Nephron (organoid): Measurements from ENCODE around the gene KLHL30.

Source experiments
- H3K27ac Mint-ChIP-seq, 3 experiments: 2 replicates each; pipeline ENCODE4 v1.8.0; 2020; ENCODE audit warnings: mixed read lengths in 3 of 3, mild to moderate bottlenecking in 2 of 3, moderate library complexity in 1 of 3
- H3K27me3 Mint-ChIP-seq: 2 replicates; pipeline ENCODE4 v1.8.0; 2021; ENCODE audit warnings: low read depth, mild to moderate bottlenecking, moderate library complexity, mixed read lengths
- H3K36me3 Mint-ChIP-seq: 2 replicates; pipeline ENCODE4 v1.8.0; 2020; ENCODE audit warnings: low read depth, mixed read lengths
- H3K4me1 Mint-ChIP-seq: 2 replicates; pipeline ENCODE4 v1.8.0; 2020; ENCODE audit warnings: mixed read lengths
- H3K4me3 Mint-ChIP-seq, 3 experiments: 2 replicates each; pipeline ENCODE4 v1.8.0; 2020; ENCODE audit warnings: mild to moderate bottlenecking in 3 of 3, mixed read lengths in 3 of 3, moderate library complexity in 2 of 3
- H3K9me3 Mint-ChIP-seq: 2 replicates; pipeline ENCODE4 v1.8.0; 2020; ENCODE audit warnings: mixed read lengths
- TF ChIP-seq, protein P1 (sequence below), 3 experiments: fragments of 200-600 bp; sonication (generic); IDR thresholded peaks; one replicate each; pipeline ENCODE4 v1.5.0; 2021; ENCODE audit warnings: antibody characterized with exemption in 3 of 3; ENCODE audit not compliant: unreplicated experiment in 3 of 3

KLHL30 gene

GRCh38 chr2:238137885-238138284, 583 bp upstream of the KLHL30 start:
- peak overlapping the region in 1 of 3 experiments; percentile 38 for H3K4me3 Mint-ChIP-seq
- H3K36me3 Mint-ChIP-seq, result no peaks in the 10 kb centered on the region
- H3K27ac Mint-ChIP-seq, result peak overlapping the region in 1 of 3 experiments; percentile 26
- peaks cover 39% of the 10 kb centered on the region for H3K4me1 Mint-ChIP-seq
- H3K9me3 Mint-ChIP-seq, result no peaks in the 10 kb centered on the region
- H3K27me3 Mint-ChIP-seq, result no peaks in the 10 kb centered on the region
- TF ChIP-seq, protein P1, sequence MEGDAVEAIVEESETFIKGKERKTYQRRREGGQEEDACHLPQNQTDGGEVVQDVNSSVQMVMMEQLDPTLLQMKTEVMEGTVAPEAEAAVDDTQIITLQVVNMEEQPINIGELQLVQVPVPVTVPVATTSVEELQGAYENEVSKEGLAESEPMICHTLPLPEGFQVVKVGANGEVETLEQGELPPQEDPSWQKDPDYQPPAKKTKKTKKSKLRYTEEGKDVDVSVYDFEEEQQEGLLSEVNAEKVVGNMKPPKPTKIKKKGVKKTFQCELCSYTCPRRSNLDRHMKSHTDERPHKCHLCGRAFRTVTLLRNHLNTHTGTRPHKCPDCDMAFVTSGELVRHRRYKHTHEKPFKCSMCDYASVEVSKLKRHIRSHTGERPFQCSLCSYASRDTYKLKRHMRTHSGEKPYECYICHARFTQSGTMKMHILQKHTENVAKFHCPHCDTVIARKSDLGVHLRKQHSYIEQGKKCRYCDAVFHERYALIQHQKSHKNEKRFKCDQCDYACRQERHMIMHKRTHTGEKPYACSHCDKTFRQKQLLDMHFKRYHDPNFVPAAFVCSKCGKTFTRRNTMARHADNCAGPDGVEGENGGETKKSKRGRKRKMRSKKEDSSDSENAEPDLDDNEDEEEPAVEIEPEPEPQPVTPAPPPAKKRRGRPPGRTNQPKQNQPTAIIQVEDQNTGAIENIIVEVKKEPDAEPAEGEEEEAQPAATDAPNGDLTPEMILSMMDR (IDR thresholded peaks at IDR 0.05; ENCODE audit: unreplicated experiment in 3 of 3), result no peak

DNA sequence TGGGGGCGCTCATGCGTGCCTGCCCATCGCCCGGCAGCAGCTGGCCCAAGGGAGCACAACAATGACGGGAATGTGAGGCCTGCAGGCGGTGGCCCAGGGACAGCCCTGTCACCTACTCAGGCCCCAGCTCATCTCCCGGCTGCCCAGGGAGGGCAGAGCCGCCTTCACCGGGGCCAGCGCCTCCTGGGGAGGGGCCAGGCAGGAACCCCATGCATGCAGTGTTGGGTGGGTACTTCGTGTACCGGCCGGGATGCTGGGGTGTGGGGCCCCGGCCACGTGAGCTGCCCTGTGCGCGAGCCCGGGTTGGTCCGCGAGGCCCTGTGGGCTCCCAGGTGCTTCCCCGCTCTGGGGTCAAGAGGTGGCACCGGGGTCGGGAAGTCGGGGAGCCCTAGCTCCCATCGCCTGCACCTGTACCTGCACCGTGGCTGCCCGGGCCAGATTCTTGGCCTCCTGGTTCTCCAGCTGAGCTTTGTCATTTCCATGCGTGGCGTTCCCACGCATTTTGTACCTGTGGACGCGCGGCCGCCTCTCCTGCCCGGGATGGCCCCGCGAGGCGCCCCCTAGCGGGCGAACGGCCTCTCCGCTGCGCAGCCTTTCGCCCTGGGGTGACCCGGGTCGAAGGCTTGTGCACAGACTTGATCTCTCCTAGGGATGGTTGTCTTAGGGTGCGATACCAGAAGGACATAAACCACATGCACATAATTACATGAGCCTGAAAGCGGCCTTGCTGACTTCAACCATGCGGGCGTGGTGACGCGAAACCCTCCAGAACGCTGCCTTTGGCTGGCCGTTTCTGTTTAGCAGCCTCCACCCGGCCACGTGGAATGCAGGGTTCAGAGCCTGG, 950 bp downstream of the KLHL30 start:
- H3K27me3 Mint-ChIP-seq, result no peaks in the 10 kb centered on the region
- no peaks in the 10 kb centered on the region for H3K36me3 Mint-ChIP-seq
- H3K4me1 Mint-ChIP-seq, result peaks cover 36% of the 10 kb centered on the region
- TF ChIP-seq, protein P1 (IDR thresholded peaks at IDR 0.05; ENCODE audit: unreplicated experiment in 3 of 3), result peak; percentile 50 to 54 (median 52)
- H3K9me3 Mint-ChIP-seq, result no peaks in the 10 kb centered on the region
- H3K27ac Mint-ChIP-seq, result no peak overlapping the region
- peak overlapping the region in 2 of 3 experiments; percentile 57 to 78 for H3K4me3 Mint-ChIP-seq

DNA sequence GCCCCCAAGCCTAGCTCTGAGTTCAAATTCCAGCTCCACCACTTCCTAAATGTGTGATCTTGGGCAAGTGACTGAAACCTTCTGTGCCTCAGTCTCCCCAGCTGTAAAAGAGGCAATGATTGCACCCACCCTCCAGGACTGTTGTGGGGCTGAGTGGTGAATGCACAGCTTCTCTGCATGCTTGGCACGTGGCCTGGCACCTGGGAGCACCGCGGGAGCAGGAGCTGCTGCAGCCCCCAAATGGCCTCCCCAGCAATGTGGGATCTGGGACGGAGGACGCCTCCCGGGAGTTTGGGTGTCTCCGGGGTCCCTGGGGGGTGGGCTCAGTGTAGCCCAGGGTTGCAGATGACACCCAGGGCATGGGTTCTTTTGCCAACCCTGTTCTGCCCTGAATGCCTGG, 1.6 kb downstream of the KLHL30 start:
- Mint-ChIP-seq H3K4me3 (peak overlapping the region in 2 of 3 experiments; percentile 57 to 78), H3K9me3 (no peaks in the 10 kb centered on the region), H3K27ac (no peak overlapping the region), H3K4me1 (peaks cover 36% of the 10 kb centered on the region), H3K36me3 (no peaks in the 10 kb centered on the region), H3K27me3 (no peaks in the 10 kb centered on the region)
- TF ChIP-seq, protein P1 (IDR thresholded peaks at IDR 0.05; ENCODE audit: unreplicated experiment in 3 of 3), result no peak

DNA sequence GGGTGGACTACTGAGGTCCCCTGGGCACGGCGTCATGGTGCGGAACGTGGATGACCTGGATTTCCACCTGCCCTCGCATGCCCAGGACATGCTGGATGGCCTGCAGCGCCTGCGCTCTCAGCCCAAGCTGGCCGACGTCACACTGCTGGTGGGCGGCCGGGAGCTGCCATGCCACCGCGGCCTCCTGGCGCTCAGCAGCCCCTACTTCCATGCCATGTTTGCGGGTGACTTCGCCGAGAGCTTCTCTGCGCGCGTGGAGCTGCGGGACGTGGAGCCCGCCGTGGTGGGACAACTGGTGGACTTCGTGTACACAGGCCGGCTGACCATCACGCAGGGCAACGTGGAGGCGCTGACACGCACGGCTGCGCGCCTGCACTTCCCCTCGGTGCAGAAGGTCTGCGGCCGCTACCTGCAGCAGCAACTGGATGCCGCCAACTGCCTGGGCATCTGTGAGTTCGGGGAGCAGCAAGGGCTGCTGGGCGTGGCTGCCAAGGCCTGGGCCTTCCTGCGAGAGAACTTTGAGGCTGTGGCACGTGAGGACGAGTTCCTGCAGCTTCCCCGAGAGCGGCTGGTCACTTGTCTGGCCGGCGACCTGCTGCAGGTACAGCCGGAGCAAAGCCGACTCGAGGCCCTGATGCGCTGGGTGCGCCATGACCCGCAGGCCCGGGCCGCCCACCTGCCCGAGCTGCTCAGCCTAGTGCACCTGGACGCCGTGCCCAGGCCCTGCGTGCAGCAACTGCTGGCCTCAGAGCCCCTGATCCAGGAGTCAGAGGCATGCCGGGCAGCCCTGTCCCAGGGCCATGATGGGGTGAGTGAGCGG, 2.5 kb downstream of the KLHL30 start:
- no peaks in the 10 kb centered on the region for H3K36me3 Mint-ChIP-seq
- no peaks in the 10 kb centered on the region for H3K27me3 Mint-ChIP-seq
- H3K27ac Mint-ChIP-seq, result no peak overlapping the region
- no peak overlapping the region for H3K4me3 Mint-ChIP-seq
- H3K4me1 Mint-ChIP-seq, result peaks cover 35% of the 10 kb centered on the region
- TF ChIP-seq, protein P1 (IDR thresholded peaks at IDR 0.05; ENCODE audit: unreplicated experiment in 3 of 3), result no peak
- H3K9me3 Mint-ChIP-seq, result no peaks in the 10 kb centered on the region

- Mint-ChIP-seq H3K27me3 (no peaks in the 10 kb centered on the region), H3K27ac (peak overlapping the region; percentile 49 to 62 (median 50)), H3K4me1 (peaks cover 27% of the 10 kb centered on the region), H3K36me3 (no peaks in the 10 kb centered on the region), H3K4me3 (peak overlapping the region in 2 of 3 experiments; percentile 15 to 69), H3K9me3 (no peaks in the 10 kb centered on the region)
- TF ChIP-seq, protein P1 (IDR thresholded peaks at IDR 0.05; ENCODE audit: unreplicated experiment in 3 of 3), result no peak
These were observed 3.3 kb downstream of the KLHL30 start for GRCh38 chr2:238141541-238142318.
